WTC11 (cell line): ENCODE measurements around the gene ACVR2B.

Source experiments
- NR2C2 ChIP-seq: sonication (generic); formaldehyde crosslinking; IDR thresholded peaks from 2 replicates; pipeline ENCODE4 v1.8.0; 2022; ENCODE audit warnings: mild to moderate bottlenecking, missing genetic modification reagents
- TF ChIP-seq, protein P1 (sequence below): sonication (generic); formaldehyde crosslinking; conservative IDR thresholded peaks from 2 replicates; pipeline ENCODE4 v1.8.1; 2023; ENCODE audit warnings: mild to moderate bottlenecking, low read depth, missing genetic modification reagents, moderate library complexity

DNA sequence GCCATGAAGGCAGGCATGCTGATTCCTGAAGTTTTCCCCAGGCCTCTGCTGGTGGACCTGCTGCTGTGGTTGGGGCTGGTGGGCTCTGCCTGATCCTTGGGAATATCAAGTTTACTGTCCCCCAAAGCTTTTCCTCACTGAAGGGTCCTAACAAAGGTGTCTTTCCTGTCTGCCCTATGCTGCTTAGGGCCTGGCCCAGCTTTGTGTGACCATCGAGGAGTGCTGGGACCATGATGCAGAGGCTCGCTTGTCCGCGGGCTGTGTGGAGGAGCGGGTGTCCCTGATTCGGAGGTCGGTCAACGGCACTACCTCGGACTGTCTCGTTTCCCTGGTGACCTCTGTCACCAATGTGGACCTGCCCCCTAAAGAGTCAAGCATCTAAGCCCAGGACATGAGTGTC is 29.3 kb downstream of the ACVR2B start:
- TF ChIP-seq, protein P1, sequence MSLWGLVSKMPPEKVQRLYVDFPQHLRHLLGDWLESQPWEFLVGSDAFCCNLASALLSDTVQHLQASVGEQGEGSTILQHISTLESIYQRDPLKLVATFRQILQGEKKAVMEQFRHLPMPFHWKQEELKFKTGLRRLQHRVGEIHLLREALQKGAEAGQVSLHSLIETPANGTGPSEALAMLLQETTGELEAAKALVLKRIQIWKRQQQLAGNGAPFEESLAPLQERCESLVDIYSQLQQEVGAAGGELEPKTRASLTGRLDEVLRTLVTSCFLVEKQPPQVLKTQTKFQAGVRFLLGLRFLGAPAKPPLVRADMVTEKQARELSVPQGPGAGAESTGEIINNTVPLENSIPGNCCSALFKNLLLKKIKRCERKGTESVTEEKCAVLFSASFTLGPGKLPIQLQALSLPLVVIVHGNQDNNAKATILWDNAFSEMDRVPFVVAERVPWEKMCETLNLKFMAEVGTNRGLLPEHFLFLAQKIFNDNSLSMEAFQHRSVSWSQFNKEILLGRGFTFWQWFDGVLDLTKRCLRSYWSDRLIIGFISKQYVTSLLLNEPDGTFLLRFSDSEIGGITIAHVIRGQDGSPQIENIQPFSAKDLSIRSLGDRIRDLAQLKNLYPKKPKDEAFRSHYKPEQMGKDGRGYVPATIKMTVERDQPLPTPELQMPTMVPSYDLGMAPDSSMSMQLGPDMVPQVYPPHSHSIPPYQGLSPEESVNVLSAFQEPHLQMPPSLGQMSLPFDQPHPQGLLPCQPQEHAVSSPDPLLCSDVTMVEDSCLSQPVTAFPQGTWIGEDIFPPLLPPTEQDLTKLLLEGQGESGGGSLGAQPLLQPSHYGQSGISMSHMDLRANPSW (CRISPR knock-in tag), result no peak
- no peak for TF ChIP-seq NR2C2 (CRISPR knock-in tag)
